COLO668 (cell line): ENCODE results near the gene TCP11.

Experiments
- DNase-seq: peaks from one replicate; lab custom pipeline; 2025; ENCODE audit not compliant: unreplicated experiment; lab: John Stamatoyannopoulos, UW

Gene TCP11

GRCh38 chr6:35083507-35083906, 57.6 kb downstream of the TCP11 start:
- DNase-seq = peak; percentile 8

- DNase-seq = no peak
Observed at GRCh38 chr6:35082733-35083403, 58.3 kb downstream of the TCP11 start.

- no peak for DNase-seq
Observed at GRCh38 chr6:35082046-35082732, 59.0 kb downstream of the TCP11 start.

- no peak for DNase-seq
Observed at GRCh38 chr6:35081426-35081851, 59.7 kb downstream of the TCP11 start.

GRCh38 chr6:35080821-35081425, 60.2 kb downstream of the TCP11 start:
- DNase-seq = no peak

GRCh38 chr6:35080016-35080680, 61.0 kb downstream of the TCP11 start:
- no peak for DNase-seq

- DNase-seq = no peak
Observed at GRCh38 chr6:35079311-35080000, 61.7 kb downstream of the TCP11 start.

GRCh38 chr6:35078896-35079295, 62.2 kb downstream of the TCP11 start:
- no peak for DNase-seq

- DNase-seq = no peak
Observed at GRCh38 chr6:35078226-35078850, 62.8 kb downstream of the TCP11 start.

GRCh38 chr6:35077713-35078105, 63.4 kb downstream of the TCP11 start:
- no peak for DNase-seq

- DNase-seq = no peak
Observed at GRCh38 chr6:35076997-35077712, 64.0 kb downstream of the TCP11 start.

- no peak for DNase-seq
Observed at GRCh38 chr6:35073766-35074471, 67.2 kb downstream of the TCP11 start.

GRCh38 chr6:35073211-35073610, 67.9 kb downstream of the TCP11 start:
- DNase-seq = no peak

GRCh38 chr6:35072698-35073055, 68.5 kb downstream of the TCP11 start:
- no peak for DNase-seq

- no peak for DNase-seq
Observed at GRCh38 chr6:35072051-35072697, 69.0 kb downstream of the TCP11 start.

- DNase-seq = no peak
Observed at GRCh38 chr6:35071347-35071994, 69.7 kb downstream of the TCP11 start.

- no peak for DNase-seq
Observed at GRCh38 chr6:35070111-35070510, 71.0 kb downstream of the TCP11 start.

GRCh38 chr6:35069262-35069661, 71.9 kb downstream of the TCP11 start:
- no peak for DNase-seq

- DNase-seq = no peak
Observed at GRCh38 chr6:35068644-35069043, 72.5 kb downstream of the TCP11 start.
